ENCODE data around the gene PLPPR1.

- TF ChIP-seq POLR2A (IDR thresholded peaks at IDR 0.05; ENCODE audit: low read depth, low read length) = no peak
- TF ChIP-seq TAF1 (IDR thresholded peaks at IDR 0.05; ENCODE audit: borderline replicate concordance, low read depth, low read length) = no peak
These were observed 3.9 kb downstream of the PLPPR1 start for GRCh38 chr9:101032426-101032825.
